HT1080 (cell line): ENCODE data around the gene KDR. TPM values are rescaled to one million over a fixed set of nuclear protein-coding genes. Genes with fewer than 3 reads are reported as not detected.

Experiments used
- DNase-seq: peaks from one replicate; pipeline ENCODE4 v3.0.0-alpha.2; 2015; ENCODE audit warnings: low read depth
- total RNA-seq: library from RNA; depleted of rRNA; stranded (reverse); fragments of >200 nt; shearing (Covaris generic); gene quantifications from 2 replicates; pipeline ENCODE4 v1.2.3, GENCODE V29; 2014

The KDR gene
- total RNA-seq, 1 experiment from 2014 or later = 0.58 TPM

DNA sequence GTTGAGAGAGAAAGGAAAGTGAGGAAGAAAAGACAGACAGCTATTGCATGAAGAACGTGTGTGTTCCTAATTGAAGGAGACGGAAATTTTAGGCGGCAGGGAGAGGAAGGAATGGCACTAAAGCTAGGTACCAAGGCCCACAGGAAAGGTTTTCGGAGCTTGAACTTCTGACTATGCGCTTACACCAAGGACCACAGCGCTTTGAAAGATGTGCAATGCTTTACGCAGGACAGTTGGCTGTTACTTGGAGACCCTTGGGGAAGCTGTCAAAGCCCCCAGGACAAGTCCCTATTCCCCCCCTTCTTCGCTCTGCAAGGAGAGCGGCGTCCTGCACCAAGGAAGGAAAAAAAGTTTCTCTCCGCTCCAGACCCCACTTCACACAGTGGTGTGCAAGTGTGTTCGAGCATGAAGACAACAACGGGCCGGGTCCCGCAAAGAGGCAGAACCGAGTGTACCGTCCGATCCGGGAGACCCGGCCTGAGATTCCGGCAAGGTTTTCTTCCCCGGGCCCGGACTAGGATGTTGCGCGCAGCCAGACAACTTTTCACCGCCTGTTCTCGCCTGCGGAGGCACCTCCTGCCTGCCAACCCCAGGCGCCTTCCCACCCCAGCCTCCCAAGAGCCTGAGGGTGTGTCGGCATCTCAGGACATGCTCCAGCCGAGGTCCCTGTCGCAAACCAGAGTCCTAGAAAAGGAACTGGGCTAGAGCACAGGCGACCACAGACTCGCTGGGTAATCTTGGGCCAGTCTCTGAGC, 896 bp downstream of the KDR start:
- no peak for DNase-seq

DNA sequence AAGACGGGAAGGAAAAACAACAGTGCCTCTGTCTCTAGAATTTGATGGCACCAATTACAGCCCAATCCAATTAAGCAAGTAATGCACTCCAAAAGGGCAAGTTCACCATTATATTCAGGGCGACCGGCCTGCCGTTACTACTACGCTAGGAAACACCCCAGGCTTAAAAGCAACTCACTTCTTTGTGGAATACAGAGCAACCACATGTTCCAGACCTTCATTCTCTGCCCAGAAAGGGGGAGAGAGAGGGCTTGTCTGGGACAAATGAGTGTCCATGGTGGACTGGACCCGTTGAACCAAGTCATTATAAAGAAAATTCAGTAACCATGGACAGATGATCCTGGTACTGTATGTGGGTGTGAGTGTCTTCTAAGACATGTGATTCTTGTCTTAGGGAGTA, 1.6 kb downstream of the KDR start:
- DNase-seq = no peak

DNA sequence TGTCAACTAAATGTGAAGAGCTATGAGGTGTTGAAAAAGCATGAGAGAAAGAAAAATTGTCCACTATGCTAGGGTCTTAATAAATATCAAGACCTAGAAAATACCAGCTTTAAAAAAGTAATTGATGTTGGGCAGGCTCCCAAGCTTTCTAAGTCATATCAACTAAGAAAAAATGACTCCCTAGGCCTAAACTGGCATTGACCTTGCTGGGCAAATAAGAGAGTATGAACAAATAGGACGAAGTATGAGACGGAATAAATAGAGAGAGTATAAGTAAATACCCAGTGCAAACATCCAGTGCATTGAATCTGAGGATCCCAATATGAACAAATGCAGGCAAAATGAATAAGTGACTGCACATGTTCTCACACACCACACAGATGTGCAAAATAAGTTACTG, 3.2 kb downstream of the KDR start:
- no peak for DNase-seq

DNA sequence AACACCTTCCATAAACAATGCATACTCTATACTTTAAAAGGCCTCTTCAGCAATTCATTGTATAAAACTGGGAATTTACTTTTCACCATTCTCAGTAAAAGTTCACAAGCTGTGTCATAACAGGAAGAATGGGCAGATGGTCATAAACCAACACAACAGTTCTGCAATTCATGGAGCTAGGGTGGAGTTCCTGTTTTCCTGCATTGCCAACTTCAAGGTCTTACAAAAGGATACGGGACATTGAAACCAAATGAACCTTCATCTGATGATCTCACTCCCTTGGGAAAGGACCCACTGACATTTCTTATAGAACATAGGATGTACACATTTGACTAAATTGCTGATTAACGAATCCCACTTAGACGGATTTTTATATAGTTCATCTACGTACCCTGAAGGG, 4.1 kb downstream of the KDR start:
- DNase-seq = no peak

DNA sequence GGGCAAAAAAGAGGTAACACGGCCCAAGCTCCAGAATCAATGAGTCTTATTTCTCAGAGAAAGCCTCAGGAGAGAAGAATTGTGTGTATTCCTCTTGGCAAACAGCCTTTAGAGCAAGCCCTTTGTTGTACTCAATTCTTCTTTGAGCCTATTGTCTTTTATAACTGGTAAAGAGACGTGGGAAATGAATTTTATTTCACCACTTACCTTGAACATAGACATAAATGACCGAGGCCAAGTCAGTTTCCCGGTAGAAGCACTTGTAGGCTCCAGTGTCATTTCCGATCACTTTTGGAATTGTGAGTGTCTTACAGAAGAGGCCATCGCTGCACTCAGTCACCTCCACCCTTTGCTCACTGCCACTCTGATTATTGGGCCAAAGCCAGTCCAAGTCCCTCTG, 7.0 kb downstream of the KDR start:
- no peak for DNase-seq

DNA sequence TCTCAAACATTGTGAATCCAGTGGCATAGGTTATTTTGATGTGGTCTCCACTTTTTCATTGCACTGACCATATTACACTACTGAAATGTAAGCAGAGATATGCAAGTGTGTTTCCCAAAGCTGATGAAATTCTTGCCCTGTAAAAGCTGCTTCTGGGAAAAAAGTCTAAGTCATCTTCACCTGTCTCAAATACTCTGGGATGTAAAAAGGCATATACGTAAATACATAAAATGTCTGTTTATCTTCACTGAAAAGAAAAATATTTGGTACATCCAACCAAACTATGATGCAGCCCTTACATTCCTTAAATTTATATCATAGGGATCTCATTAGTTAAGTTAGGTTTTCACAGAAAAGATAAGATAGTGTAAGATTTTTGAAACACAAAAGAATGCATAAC, 7.9 kb downstream of the KDR start:
- DNase-seq = no peak

DNA sequence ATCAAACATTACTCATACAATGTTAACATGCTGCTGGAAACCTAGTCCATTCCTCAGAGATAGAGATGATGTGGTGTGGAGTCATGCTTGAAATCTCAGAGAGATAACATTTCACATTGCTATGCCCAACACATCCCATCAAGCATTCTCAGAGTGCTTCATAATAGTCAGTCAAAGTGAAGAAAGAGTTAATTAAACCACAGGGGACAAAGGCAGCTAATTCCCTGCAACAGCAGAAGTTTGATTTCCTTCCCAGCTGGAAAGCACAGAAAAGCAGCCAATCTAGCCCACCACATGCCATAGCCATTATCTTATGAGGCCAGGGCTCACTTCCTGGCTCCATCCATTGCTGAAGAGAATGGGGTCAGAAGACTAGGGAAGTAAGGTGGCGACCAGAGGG, 8.9 kb downstream of the KDR start:
- peak; percentile 57 for DNase-seq

DNA sequence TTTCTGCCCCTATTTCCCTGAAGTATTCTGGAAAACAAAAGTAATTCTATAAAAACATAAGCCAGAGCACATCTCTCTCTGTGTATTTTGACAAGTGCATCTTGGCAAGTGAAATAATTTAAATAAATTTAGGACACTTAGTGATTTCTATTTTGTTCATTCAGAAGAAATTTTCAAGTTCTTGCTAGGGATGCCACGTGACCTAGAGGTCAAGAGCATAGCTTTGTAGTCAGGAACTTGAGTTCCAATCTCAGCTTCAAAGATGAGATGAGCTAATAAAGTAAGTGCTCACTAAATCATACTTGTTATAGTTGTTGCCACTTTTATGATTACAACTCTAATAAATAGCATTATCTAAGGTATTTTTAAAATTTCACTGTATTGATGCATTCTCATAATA, 13.8 kb downstream of the KDR start:
- no peak for DNase-seq

DNA sequence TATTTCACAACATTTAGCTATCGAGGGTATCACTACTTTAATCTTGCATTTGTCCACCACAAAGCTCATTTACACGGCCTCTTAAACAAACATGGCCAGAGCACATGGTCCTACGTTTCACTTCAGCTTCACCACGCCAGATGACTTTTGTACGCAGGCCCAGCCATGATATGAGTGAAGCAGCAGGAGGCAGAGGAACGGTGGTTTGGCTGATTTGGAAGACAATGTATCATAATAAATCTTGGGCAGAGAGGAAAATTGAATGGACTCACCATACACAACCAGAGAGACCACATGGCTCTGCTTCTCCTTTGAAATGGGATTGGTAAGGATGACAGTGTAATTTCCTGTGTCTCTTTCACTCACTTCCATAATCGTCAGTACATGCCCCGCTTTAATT, 15.3 kb downstream of the KDR start:
- DNase-seq = no peak

DNA sequence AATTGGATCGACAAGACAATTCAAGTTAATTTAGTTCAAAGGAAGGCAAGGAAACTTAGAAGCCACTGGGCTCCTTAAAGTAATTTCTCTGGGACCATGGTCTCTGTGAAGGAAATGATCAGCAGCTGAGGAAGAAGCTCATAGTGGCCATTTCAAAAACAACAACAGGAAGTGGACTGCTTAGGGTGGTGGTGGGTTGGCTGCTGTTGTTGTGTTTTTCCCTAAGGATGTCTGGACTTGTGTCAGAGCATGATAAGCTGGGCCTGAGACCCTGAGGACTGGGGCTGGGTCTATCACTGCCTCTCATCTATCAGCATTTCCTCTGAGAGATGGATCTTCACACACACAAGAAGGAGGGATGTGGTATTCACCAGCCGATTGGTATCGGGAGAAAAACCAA, 18.3 kb downstream of the KDR start:
- no peak for DNase-seq

DNA sequence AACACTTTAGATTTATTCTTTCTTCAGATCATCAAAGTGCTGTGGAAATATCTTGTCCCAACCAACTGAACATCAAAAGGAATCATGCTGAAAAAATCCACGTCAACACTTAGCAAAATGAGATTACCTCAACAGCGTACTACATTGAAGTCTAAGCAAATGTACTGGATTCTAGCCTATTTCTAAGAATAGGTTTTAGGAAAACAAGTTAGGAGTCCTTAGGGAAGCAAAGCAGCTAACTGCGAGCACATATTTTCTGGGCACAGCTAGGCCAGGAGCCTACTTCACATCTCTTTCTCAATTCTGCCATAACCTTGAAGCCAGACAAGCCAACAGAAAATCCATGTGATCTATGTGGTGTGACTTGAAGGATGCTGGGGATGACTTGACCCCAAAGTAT, 22.2 kb downstream of the KDR start:
- DNase-seq = no peak

DNA sequence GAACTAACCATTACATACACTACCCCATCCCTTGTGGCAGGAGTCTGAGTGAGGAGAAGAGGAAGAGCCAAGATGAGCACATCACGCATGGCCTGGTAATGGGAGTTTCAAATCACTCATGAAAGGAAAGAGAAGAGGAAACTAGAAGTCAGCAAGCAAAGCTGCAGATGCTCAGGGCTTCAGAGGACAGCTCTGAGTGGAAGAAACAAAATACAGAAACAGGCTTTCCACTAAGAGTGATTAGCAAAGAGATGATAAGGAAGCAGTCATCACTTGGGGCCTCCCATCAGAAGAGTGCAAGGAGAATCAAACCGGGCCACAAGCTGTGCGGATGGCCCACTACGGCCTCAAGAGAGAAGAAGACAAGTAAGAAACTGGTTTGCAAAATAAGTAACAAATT, 25.6 kb downstream of the KDR start:
- DNase-seq = no peak

DNA sequence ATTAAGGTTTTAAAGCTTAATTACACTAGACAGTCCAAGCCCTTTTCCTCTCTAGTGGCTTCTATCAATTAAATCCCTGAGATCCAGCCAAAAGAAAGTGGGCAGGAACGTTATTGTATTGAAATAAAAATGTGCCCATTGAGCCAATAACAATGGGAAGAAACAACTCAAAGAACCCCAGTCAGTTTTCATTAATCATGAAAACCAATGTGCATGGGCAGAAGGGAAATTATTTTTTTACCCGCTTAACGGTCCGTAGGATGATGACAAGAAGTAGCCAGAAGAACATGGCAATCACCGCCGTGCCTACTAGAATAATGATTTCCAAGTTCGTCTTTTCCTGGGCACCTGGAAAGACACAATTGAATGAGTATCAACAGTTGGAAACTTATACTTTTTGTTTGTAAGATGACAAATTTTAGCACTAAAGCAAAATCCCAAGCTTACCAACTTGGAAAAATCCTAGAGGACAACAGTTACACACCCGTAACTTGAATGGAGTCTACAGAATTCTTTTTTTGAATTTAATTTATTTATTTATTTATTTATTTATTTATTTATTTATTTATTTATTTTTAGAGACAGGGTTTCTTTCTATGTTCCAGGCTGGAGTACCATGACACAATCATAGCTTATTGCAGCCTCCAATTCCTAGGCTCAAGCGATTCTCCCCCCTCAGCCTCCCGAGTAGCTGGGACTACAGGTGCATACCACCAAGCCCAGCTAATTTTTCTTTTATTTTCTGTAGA, 26.8 kb downstream of the KDR start:
- no peak for DNase-seq

DNA sequence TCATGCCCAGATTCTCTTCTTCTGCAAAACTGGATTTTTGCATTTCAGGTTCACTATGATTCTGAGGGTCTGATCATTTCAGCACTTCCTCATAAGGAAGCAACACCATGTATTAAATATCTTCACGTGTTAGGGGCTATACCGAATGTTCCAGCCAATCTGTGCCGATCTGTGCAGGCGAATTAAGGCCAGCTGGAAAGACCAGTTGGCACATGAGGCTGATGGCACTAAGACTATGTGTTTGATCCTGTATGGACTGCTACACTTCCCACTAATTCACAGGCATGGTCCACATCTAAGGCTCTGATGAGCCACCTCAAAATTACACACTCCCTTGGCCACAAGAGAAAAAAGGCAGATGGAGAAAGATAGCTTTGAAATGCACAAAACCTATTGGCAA, 28.8 kb downstream of the KDR start:
- no peak for DNase-seq

DNA sequence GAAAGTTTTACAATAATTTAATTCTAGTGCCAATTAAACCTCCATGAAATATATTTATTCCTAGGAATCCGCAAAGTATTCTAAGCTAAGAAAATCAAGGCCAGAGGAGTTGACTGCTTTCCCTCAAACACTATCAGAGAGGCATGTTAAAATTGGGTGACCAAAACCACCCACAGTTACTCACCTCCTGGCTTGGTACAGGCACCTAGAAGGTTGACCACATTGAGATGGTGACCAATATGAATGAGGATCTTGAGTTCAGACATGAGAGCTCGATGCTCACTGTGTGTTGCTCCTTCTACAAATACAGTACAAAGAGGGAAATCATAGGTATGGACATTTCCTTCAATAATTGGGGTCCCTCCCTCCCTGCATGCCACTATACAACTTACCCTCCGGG, 29.4 kb downstream of the KDR start:
- DNase-seq = no peak

DNA sequence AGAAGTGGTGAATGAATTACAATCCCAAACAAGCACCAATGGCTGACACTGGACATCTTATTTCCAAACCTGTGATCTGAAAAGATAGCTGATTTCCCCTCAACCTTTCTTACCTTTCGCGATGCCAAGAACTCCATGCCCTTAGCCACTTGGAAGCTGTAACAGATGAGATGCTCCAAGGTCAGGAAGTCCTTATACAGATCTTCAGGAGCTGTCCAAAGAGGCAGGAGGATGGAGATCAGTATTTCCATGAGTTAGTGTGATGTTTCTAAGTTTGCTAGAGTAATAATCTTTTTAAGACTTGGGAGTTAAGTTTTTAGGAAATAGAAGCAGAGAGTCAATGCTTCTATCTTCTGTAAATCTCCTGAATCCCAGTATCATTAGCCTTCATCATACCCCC, 32.9 kb downstream of the KDR start:
- DNase-seq = no peak

DNA sequence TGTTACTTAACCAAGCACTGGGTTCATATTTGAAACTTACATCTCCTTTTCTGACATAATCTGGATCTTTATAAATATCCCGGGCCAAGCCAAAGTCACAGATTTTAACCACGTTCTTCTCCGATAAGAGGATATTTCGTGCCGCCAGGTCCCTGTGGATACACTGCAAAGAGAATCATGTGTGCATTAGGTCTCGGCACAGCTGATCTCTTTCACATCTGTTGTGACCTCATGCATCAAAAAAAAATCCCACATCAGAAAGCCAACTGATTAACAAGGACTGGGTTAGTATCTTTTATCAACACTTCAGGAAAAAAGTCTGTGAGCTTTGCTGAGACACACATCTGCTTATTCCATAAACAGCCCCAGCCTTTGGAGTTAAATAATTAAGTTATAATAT, 35.5 kb downstream of the KDR start:
- DNase-seq = no peak

DNA sequence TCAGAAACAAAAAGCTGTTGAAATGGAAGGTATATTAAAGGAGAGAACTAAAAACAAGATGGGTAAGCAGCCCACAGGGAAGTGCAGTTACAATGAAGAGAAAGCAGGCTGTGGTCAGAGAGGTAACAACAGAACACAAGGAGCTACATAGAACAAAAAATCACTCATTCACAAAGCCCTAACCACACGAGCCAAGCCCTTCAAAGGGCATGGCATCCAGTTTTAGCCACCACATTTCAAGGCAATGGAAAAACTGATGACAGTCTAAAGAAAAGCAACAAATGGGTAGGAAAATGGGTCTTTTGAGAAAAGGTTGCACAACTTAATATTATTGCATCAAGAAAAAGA, 37.5 kb downstream of the KDR start:
- DNase-seq = no peak

DNA sequence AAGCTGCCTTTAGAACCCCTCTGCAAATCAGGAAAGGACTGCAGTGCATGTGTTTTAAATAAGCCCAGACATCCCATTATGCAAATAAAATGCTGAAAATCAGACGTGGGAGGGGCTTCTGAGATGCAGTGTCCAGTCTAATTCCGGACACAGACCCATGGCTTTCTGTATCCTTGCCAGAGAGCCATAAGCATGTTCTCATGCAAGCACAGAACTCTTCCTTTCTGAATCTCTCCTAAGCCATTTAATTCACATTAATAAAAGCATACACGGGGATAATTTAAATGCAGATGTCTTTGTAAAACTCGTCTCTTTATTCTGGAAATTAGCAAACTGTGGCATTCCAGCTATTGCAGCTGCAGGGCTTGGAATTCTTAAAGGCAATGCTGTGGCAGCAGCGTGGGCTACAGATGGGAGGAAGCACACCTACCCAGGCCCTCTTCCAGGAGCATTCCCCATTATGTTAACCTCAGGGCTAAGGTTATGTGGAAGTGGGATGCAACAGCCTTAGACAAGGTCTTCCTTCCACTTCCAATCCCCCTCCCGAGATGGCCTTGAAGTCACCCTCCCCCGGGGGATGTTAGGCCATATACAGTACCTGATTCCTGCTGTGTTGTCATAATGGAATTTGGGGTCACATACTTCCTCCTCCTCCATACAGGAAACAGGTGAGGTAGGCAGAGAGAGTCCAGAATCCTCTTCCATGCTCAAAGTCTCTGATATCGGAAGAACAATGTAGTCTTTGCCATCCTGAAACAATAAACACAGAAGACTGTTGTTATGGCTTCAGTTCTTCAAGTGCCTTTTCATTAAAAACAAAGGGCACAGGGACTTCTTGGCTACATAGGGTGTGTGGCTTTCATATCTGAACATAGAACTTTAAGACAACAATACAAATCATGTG, 38.1 kb downstream of the KDR start:
- no peak for DNase-seq

DNA sequence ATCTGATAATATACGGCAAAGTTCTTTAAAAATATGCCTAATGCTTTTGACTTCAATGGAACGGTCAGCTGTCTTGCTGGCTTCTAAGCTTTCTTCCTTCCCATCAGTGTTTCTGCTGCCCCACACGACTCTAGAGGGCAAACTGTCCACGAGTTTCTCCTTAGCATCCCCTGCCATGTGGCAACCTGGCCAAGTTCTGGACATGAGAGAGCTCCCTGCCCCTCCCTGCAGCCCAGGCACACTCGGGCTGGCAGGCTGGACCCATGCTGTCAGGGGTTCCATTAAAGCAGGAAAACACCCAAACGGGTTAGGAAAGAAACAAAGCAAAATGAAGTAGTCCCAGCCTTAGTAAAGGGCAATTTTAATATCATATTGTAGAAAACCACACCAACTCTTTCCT, 38.8 kb downstream of the KDR start:
- no peak for DNase-seq

DNA sequence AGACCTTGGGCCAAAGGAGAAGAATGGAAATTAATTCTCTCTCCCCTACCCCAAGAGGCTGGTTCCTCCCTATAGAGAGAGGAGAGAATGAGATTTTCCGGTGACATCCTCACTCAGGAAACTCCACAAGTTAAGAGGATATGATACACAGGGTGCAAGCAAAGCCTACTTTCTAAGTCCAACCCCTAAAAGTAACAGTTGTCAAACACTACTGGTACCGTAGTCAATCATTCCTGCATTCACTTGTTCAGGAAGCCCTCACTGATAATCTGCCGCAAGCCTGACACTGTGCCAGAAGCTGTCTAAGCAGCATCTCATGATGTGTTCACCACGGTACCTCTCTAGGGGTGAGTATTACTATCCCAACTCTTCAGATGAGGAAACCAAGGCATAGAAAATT, 41.7 kb downstream of the KDR start:
- no peak for DNase-seq

DNA sequence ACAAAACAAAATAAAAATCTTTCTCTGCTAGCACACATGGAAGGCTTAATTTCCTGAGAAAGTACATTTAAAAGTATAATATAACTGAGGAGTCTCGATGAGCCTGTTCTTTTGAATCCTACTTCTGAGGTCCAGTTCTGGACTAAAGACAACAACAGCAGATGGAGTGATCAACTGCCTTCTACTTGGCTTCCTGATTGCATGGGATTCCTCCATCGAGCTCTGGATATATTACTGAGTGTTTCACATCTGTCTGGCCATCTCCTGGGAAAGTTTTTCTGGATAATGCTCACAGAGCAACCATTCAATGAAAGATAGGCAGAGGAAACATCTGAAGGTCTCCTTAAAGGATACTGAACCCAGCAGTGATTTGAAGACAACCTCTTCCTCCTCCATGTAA, 42.6 kb downstream of the KDR start:
- DNase-seq = no peak
